Gastroesophageal sphincter (tissue), 3 donors: Measurements from ENCODE around the gene PACRG.

Experiments used
- CTCF ChIP-seq, 4 experiments: fragments of 200-600 bp in 2 of 4; fragments of 450-650 bp in 2 of 4; sonication (generic) in 1 of 4; IDR thresholded peaks; one replicate each; pipeline ENCODE4 v1.5.1; 2017 to 2019; ENCODE audit warnings: antibody characterized with exemption in 4 of 4, mild to moderate bottlenecking in 2 of 4, moderate library complexity in 2 of 4
- EP300 ChIP-seq: sonication (generic); formaldehyde crosslinking; IDR thresholded peaks from one replicate; pipeline ENCODE4 v1.6.1; 2017; ENCODE audit warnings: antibody characterized with exemption, mild to moderate bottlenecking
- POLR2A ChIP-seq, 2 donors: fragments of 450-650 bp; IDR thresholded peaks; one replicate each; pipeline ENCODE4 v1.6.1; 2017; ENCODE audit warnings: antibody characterized with exemption in 2 of 2, mild to moderate bottlenecking in 2 of 2, moderate library complexity in 1 of 2
- POLR2AphosphoS5 ChIP-seq: sonication (generic); formaldehyde crosslinking; IDR thresholded peaks from one replicate; pipeline ENCODE4 v1.6.1; 2017; ENCODE audit warnings: antibody characterized with exemption

- no peak for TF ChIP-seq CTCF (IDR thresholded peaks at IDR 0.05)
- no peak for TF ChIP-seq POLR2AphosphoS5
- TF ChIP-seq POLR2A (IDR thresholded peaks at IDR 0.05): no peak
- TF ChIP-seq EP300: no peak
Observed at GRCh38 chr6:162814426-162814973, 86.7 kb downstream of the PACRG start.
